DMS53 (cell line): ENCODE results near the gene ZNF521.

Source experiments
- DNase-seq: peaks from one replicate; lab custom pipeline; 2025; lab: John Stamatoyannopoulos, UW

ZNF521 gene

DNA sequence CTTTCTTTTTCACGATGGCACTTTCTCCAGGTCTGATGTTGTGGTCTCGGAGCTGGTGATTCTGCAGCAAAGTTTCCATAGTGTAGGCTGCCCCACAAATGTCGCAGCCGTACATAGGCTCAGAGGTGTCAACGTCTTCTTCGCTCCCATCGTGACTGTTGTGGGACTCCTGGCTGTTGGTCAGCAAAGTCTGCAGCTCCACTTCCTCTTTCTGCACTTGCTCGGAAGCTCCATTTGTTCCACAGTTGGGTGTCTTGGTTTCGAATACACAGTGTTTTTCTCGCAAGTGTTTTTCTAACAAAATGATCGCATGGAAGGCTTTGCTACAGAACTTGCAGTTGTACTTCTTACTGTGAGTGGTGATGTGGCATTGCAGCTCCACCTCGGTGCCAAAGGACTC, 126.8 kb downstream of the ZNF521 start:
- no peak for DNase-seq

DNA sequence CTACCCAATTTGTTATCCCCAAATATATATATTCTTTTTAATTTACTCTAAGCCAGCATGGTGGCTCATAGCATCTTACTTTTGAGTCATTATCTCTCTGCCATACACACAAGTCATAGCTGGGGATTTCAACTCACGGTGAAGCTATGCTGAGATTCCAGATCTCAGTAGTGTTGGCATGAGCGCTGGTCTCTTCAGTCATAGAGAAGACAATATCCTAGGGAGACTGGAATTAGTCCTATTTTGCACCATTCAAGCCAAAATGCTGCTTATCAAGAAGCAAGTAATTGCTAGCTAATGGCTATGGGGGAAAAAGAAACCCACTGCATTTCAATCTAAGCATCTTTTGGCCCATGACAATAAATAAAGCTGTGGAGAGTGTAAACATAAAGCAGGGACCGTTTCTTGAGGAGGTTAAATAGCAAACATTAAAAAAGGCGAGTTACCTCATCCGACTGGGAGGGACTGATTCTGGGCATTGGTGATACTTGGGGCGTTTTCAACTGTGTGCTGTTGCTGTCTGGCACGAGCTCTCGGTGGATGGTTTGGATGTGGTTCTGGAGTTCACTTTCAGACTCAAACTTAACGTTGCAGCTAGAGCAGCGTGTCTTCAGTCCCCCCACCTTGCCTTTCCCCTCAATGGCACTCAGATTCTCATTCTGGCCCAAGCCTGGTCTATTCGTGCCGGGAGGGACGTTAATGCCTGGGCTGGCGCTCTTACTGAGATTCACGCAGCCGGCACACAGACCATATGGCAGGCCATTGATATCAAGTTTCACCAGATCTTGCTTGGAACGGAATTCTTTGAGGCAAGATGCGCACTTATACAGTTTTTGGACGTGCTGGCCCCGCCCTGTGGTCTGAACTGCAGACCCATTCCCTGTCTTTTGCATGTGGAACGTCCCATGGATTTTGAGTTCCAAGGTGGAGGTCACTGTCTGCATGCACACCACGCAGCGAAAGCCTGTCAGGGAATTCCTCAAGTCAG, 127.8 kb downstream of the ZNF521 start:
- no peak for DNase-seq

DNA sequence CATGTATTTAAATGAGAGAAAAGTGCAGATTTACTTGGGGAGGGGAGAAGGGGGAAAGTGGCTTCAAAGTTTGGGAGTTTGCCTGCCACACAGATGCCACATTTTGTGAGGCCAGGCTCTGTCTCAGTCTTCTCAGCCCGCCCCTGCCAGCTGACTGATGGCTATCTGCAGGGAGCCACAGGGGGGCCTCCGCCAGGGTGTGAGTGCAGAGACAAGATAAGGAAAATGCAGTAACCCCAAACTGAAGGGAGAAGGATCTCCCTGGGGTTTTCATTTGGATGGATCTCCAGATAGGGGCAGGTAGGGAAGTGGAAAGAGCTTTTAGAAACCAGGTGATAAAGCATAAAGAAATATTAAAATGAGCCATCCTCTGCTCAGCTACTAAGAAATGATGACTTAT, 128.8 kb downstream of the ZNF521 start:
- DNase-seq, result no peak

DNA sequence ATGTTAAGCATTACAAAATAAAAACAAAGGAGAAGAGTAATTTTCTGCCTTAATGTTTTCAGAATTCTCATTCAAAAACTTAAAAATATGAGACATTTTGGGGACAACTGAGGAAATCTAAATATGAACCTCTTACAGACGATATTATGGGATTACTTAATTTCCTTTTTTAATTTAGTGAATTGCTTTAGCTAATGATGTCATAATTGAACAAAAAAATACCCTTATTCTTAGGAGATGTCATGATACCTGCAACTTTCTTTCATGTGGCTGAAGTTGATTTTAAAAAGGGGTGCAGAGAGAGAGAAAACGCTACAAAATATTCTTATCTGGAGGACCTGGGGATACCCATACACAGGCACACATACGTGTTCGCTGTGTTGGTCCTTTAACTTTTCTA, 129.3 kb downstream of the ZNF521 start:
- DNase-seq, result no peak

DNA sequence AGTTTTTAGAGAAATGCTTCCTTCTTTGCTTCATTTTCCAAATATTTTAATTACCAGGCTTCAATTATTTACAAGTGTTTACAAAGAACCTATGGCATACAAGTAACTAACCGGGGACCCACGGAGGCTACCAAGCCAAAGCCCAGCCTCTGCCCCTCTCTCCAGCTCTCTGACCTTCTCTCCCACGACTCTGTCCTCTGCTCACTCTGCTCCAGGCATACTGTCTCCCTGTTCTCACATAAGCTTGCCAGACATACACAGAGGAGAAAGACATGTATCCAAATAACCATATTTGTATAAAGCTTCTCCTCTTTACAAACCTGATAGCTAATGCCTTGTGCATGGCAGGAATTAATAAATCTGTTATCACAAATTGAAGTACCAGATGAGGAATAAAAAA, 141.3 kb downstream of the ZNF521 start:
- no peak for DNase-seq

DNA sequence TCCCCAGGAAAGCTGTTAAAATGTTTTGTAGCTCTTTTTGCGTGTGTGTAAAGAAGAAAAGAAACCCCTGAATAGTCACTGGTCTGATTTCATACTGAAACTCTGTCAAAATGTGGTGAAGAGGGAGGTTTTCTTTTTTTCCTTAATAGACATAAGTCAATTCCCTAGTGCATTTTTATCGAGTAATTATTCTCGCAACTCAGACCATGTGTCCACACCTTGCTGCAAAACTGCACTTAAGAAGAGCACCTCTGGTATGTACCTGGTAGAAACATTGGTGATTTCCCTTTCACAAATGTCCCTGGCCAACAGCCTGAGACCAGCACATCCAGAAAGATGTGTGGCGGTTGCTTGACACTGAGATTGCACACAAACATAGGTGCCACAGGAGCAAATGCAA, 159.9 kb downstream of the ZNF521 start:
- no peak for DNase-seq

DNA sequence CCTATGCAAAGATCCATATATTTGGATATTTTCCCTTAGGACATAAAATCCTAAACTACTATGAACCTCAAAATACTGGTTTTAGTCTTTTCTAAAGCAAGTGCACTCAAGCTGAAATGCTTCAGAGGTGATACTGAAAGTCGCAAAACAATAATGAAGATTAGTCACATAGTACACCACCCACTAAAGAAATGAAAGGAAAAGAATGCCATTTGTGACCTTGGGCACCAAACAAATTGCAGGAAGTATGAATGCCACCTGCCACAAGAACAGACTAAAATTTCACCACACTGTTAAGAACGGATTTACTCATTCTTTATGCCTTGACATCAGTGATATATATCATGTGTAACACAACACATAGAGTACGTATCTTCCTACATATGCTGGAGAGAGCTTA, 161.5 kb downstream of the ZNF521 start:
- no peak for DNase-seq

DNA sequence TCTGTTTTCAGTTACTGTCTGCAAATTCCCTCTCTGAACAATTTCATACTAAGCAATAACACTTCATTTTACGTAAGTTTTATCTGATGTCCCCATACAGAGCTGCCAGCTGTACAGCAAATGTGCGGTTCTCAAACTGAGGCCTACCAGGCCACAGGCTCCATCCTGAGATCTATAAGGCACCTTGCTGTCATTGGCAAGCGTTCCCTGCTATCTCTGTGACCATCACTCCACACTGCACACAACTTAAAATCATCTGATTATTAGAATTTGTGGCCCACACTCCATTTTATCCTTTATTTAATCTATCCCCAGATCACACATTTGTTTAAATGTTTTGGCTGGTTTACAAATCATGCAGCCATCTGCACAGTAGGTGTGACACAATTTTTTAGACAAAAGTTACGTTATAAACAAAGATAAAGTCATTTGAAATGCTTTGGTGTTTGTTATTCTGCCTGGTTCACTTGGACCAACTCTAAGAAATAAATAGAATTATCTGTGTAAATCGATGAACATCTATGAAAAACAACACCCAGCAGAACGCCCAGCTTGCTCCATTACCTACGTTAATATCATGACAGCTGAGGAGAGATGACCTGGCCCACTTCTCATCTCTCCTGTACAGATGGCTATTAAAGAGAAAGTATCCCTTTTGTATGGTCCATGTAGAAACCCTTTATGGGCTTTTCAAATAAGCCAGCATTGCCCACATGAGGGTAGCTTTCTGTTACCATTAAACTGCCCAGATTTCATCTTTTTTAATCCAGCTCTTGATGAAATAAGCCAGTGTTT, 162.4 kb downstream of the ZNF521 start:
- no peak for DNase-seq

DNA sequence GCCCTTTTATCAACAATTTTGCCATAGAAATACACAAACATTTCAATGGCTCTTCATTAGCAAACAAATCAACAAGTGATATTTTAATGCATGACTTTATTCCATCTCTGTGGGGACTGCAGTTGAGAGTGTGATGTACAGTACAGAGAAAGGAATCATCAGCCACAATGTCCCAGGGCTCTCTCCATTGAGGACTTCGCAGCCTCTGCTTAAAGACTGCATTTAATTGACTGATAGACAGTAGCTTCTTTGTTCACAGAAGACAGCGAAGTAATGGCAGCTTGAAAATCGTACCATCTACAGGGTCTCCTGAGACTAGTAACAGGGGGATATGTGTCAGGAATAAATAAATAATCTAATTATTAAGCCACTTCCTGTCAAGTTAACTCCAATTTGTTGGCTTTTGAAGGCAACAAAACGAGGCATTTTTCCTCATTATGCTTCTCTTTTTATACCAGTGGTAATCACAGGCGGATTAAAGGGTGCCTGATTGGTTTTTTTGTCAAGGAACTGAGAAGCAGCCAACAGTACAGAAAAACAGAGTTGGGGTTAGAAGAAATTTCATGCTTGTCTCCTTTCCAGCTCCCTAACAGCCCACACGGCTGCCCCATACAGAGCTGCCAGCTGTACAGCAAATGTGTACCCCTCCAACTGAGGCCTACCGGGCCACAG, 164.3 kb downstream of the ZNF521 start:
- DNase-seq, result no peak

DNA sequence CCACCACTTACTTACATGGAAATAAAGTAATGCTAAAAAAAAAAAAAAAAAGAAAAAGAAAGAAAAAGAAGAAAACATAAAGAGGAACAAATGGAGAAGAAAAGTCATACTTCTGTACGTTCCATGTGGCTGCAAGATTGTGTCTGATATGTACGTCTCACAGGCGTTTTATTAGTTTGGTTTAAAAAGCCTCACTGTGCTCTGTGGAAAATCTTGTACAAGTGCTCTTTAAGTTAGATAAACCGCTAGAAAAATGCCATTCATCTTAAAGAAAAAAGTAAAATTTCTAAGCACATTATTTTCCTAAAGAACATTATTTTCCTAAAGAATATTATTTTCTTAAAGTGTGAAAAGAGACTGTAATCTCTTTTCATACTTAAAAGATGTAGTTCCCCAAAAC, 165.1 kb downstream of the ZNF521 start:
- DNase-seq, result no peak

DNA sequence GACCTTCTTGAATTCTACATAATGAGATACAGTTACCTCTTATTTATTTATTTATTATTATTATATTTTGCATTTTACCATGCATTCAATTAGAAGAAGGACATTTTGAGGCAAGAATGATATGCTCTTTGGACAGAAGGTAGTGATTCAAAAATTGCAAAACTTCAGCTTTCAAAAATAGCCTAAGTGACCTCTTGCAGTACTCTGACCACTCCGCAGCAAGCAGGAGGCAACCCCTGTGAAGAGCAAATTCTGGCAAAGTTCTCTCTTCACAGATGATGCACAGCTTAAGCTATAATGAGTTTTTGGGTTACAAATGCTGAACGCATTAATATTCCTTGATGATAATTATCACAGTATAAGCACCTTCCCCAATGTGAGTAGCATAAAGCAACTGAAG, 170.0 kb downstream of the ZNF521 start:
- no peak for DNase-seq

DNA sequence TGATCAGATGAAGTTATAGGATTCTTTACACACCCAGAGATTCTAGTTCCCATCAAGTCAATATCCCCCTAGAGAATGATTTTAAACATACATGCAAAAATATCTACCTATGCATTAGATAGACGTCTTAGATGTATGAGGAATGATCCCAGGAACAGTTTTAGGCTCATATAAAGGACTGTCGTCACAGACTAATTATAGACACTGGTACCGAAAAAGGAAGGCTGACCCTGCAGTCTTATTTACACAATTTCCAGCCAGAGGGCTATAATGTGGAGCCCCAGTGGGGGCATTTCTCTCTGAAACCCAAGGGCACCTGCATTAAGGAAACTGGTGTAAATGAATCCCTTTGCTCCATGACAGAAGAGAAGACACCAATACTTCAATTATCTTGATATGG, 170.4 kb downstream of the ZNF521 start:
- no peak for DNase-seq

DNA sequence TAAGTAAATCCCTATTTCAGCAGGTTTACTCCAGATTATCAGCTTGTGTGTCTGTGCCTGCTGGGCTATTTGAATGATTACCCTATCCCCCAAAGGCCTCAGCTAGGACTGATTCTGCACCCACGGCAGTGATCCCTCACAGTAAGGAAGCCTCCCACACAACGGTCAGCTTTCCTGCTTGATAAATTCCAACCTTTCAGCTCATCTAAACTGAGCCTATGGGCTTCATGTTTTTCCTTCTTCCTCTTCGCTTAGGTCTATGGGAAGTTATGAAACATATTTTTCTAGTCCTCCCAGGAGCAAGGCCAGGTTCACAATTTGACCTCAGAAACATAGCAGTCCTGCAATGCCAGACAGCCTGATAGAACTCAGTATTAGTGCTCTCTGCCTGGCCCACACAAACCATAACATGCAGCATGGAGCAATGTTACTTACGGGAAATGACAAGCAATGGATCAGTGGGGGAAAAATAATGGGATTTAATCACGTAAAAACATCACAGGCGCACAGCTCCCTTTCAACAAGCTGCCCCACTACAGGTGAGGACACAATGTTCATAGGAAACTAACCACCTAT, 170.9 kb downstream of the ZNF521 start:
- no peak for DNase-seq

DNA sequence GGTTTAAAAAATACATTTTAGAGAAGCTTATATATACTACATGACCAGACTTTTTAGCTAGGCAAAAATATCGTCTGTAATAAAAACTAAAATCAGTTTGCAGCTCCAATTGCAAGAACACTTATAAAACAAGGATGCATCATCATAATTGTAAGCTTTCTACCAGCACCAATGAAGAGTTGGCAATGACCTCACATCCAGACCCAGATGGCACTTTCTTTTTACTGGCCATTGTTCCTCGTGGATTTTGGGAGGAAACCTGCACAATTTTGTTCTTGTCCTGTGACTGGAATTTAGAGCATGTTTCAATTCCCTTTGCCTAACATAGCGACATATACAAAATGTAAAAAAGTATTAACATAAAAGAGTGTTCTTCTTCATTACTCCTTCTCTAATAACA, 174.3 kb downstream of the ZNF521 start:
- no peak for DNase-seq

DNA sequence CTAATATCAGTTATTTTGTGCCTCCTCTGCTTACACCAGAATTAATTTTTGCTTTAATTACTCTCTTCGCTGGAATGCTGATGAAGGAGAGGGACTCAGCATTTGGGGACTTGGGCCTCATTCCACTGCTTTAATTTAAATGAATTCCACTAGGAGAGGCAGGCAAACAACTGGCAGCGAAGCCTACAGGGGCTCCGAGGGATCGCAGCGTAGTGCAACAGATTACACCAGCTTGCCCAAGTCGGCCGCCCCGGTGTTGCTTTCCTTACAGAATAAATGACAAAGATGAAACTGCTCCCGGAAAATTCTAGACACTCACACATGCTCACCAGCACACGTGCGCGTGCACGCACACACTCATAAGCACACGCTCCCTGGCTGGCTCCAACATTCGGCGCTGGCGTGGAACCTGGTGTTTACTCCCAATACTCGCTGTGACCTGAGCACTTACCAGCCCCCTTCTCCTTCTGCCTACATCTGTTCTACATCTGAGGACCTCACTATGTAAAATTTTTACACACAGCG, 175.4 kb downstream of the ZNF521 start:
- DNase-seq, result no peak

DNA sequence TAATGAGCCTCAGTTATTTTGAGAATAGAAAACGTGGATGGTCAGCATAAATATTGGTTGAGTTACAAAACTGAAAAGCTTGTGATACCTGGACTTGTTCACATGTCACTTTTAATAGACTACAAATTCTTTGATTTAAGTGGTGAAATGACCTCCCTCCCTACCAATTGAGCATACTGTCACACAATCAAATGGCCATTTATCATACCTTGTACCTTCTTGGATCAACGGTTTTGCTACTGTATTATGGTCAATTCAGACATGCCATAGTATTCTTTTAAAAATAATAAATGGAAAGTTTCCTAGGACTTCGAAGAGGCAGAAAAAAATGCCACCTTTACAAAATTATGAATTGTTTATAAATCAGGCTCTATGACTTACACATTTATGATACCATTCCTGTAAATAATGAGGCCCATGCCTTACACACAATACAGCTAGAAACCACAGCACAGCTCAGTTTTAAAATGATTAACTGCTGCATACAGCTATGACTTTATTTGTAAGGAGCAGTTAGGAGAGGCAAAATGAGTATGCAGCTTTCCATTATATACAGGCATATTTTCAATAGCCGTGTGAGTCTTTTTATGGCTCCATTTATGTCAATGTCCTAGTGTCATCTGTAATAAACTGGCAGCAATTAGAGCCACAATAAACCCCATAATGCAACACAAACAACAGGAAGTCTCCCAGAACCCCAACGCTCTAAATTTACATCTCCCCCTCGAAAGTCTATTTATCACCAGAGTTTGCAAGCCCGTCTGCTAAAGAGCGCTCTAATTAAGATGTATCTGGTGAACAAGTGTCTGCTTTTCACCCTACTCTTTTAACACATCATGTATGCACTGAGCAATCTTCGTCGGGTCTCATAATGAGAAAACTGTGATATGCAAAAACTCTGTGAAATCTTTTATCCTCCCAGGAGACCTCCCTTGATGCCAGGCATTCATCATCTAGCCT, 176.1 kb downstream of the ZNF521 start:
- no peak for DNase-seq

DNA sequence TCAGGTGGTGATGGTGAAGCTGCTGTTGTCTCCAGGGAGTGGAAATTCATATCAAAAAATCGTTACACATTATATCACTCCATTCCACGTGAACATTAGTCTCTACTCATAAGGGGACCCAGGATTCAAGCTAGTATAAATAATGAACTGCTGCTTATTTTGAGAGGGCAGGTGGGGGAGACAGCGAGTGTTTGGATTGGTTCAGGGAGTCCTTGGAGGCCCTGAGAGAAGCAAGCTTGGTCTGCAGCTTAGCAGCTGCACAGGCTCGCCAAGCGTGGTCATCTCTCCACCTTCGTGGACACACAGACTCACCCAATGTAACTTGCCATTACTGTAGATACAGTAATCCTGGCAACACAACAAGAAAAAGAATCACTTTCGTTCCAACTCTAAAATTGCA, 177.6 kb downstream of the ZNF521 start:
- no peak for DNase-seq

DNA sequence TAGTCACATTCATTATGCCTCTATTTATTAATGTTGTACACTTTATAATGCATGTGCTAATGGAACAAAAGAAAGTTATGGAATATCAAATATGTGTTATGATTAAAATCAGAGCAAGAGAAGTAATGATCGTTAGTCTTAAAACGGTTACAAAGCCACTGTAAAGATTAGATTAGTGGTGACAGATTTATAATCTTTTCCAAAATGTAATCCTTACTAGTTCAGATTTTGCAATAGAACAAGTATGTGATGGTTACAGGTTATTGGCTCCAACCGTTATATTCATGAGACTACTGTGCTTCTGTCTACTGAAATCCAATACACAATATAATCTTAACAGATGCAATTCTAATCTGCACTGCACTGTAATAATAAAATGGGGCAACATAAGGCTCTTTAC, 180.6 kb downstream of the ZNF521 start:
- DNase-seq, result no peak

DNA sequence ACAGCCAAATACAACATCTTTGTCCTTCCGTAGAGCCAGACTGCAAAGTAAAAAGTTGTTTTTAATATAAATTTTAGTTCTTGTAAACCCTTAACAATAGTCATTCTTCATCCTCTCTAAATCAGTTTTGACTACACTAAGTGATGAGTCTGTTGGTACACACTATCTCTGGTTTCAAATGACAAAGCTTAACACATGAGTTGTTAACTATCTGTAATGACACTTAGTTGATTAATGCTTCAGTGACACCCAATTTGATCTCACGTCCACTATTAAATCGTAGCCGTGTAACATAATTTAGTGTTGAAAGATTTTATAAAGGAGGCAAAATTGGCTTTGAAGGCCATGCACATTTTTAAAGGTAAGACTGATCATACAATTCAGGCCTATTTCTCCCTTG, 181.6 kb downstream of the ZNF521 start:
- no peak for DNase-seq

DNA sequence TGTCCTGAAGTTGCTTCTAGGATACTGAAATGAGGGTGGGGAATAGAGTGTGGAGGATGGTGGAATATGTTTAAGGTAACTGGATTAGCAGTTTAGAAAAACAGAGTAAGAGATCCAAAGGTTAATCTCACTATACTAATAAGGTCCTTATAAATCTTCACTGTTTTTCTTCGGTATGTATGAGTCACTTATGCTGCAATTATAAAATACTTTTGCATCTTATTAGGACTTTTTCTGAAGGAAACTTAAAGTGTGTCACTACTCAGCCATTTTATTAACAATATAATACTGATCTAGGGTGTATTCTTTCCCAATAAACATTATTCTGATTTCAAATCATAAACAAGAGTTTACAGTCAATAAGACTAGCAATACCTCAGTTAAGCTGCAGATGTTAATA, 182.3 kb downstream of the ZNF521 start:
- DNase-seq, result no peak
